Activated gamma-delta T cell (primary cell): ENCODE results near the gene DHRSX.
"Not testable (repeated sequence)": the region's sequence is repeated elsewhere in the genome, so short reads cannot be mapped to it uniquely, and the experiment has no call there.

Source experiments
- DNase-seq: peaks from one replicate; lab custom pipeline; 2025; lab: John Stamatoyannopoulos, UW
- total RNA-seq, 2 donors: gene quantifications; one replicate each; lab custom pipeline; 2026; lab: John Stamatoyannopoulos, UW

The DHRSX gene
- total RNA-seq: 9.3 to 13.2 reads per million in 2 donors

- DNase-seq: no peak
Observed at GRCh38 chrX:2500803-2501558, at the start of gene DHRSX, which contains the start of gene ZBED1. TSS of gene DHRSX (minus strand) at chrX:2500976. CDS start at chrX:2500925, 51 bp downstream. TSS of gene ZBED1 (minus strand) at chrX:2500976. CDS start at chrX:2490719, 10,257 bp downstream.

GRCh38 chrX:2549876-2550275 is 49.1 kb upstream of the DHRSX start:
- DNase-seq: no peak

- no peak for DNase-seq
Observed at GRCh38 chrX:2548711-2549423, 48.1 kb upstream of the DHRSX start.

GRCh38 chrX:2547736-2548135 is 47.0 kb upstream of the DHRSX start:
- DNase-seq: no peak

GRCh38 chrX:2546496-2546895 is 45.7 kb upstream of the DHRSX start:
- DNase-seq: no peak

GRCh38 chrX:2545144-2545543 is 44.4 kb upstream of the DHRSX start:
- DNase-seq: no peak

GRCh38 chrX:2542826-2543521 is 42.2 kb upstream of the DHRSX start:
- DNase-seq: no peak

- DNase-seq: no peak
Observed at GRCh38 chrX:2541603-2542002, 40.8 kb upstream of the DHRSX start.

GRCh38 chrX:2540426-2540947 is 39.7 kb upstream of the DHRSX start:
- no peak for DNase-seq

GRCh38 chrX:2539586-2539985 is 38.8 kb upstream of the DHRSX start:
- no peak for DNase-seq

GRCh38 chrX:2538031-2538757 is 37.4 kb upstream of the DHRSX start:
- DNase-seq: no peak

GRCh38 chrX:2536974-2537373 is 36.2 kb upstream of the DHRSX start:
- no peak for DNase-seq

- no peak for DNase-seq
Observed at GRCh38 chrX:2536141-2536540, 35.4 kb upstream of the DHRSX start.

- not testable (repeated sequence) for DNase-seq
Observed at GRCh38 chrX:2534261-2535021, 33.7 kb upstream of the DHRSX start.

- no peak for DNase-seq
Observed at GRCh38 chrX:2533424-2533823, 32.6 kb upstream of the DHRSX start.

- DNase-seq: no peak
Observed at GRCh38 chrX:2526390-2526789, 25.6 kb upstream of the DHRSX start.

- DNase-seq: no peak
Observed at GRCh38 chrX:2523911-2524310, 23.1 kb upstream of the DHRSX start.

- no peak for DNase-seq
Observed at GRCh38 chrX:2521927-2522386, 21.2 kb upstream of the DHRSX start.

GRCh38 chrX:2521092-2521926 is 20.5 kb upstream of the DHRSX start:
- no peak for DNase-seq

- DNase-seq: no peak
Observed at GRCh38 chrX:2520539-2520938, 19.8 kb upstream of the DHRSX start.
